ENCODE results near the gene GMCL2. TPM values are rescaled to one million over a fixed set of nuclear protein-coding genes. Genes with fewer than 3 reads are reported as not detected.

The GMCL2 gene
- total RNA-seq, 1 donor from 2014 or later = not detected

- peak overlapping the region; percentile 90 for H3K27ac Mint-ChIP-seq
- DNase-seq (ENCODE audit: low spot score, unreplicated experiment) = no peak
- H3K9me3 Mint-ChIP-seq (ENCODE audit: low read depth) = no peaks in the 10 kb centered on the region
- peak overlapping the region; percentile 84 for H3K4me3 Mint-ChIP-seq (ENCODE audit: low read depth)
- H3K4me1 Mint-ChIP-seq (ENCODE audit: low read depth) = peaks cover 20% of the 10 kb centered on the region
- TF ChIP-seq CTCF (IDR thresholded peaks at IDR 0.05; ENCODE audit: unreplicated experiment) = no peak
- H3K27me3 Mint-ChIP-seq = no peaks in the 10 kb centered on the region
- peaks cover 36% of the 10 kb centered on the region for H3K36me3 Mint-ChIP-seq (ENCODE audit: insufficient read depth)
These were observed 19.3 kb upstream of the GMCL2 start for GRCh38 chr5:178206166-178207101.

- Mint-ChIP-seq H3K4me3 (ENCODE audit: low read depth) (peak overlapping the region; percentile 84), H3K36me3 (ENCODE audit: insufficient read depth) (peaks cover 33% of the 10 kb centered on the region), H3K27me3 (no peaks in the 10 kb centered on the region), H3K4me1 (ENCODE audit: low read depth) (peaks cover 20% of the 10 kb centered on the region), H3K9me3 (ENCODE audit: low read depth) (no peaks in the 10 kb centered on the region), H3K27ac (peak overlapping the region; percentile 90)
- no peak for TF ChIP-seq CTCF (IDR thresholded peaks at IDR 0.05; ENCODE audit: unreplicated experiment)
- no peak for DNase-seq (ENCODE audit: low spot score, unreplicated experiment)
These were observed 18.5 kb upstream of the GMCL2 start for GRCh38 chr5:178205749-178206047.

GRCh38 chr5:178204935-178205748 lies 18.0 kb upstream of the GMCL2 start:
- H3K4me3 Mint-ChIP-seq (ENCODE audit: low read depth) = peak overlapping the region; percentile 98
- peaks cover 20% of the 10 kb centered on the region for H3K4me1 Mint-ChIP-seq (ENCODE audit: low read depth)
- H3K27me3 Mint-ChIP-seq = peaks cover 1% of the 10 kb centered on the region
- DNase-seq (ENCODE audit: low spot score, unreplicated experiment) = peak; percentile 52
- H3K27ac Mint-ChIP-seq = peak overlapping the region; percentile 90
- no peak for TF ChIP-seq CTCF (IDR thresholded peaks at IDR 0.05; ENCODE audit: unreplicated experiment)
- H3K36me3 Mint-ChIP-seq (ENCODE audit: insufficient read depth) = peaks cover 30% of the 10 kb centered on the region
- no peaks in the 10 kb centered on the region for H3K9me3 Mint-ChIP-seq (ENCODE audit: low read depth)

- Mint-ChIP-seq H3K36me3 (ENCODE audit: insufficient read depth) (peaks cover 23% of the 10 kb centered on the region), H3K27me3 (peaks cover 3% of the 10 kb centered on the region), H3K27ac (peak within 1 kb of the TSS; percentile 100), H3K4me1 (ENCODE audit: low read depth) (peaks cover 20% of the 10 kb centered on the region), H3K4me3 (ENCODE audit: low read depth) (peak within 1 kb of the TSS; percentile 98), H3K9me3 (ENCODE audit: low read depth) (no peaks in the 10 kb centered on the region)
- TF ChIP-seq CTCF (IDR thresholded peaks at IDR 0.05; ENCODE audit: unreplicated experiment) = no peak
- peak; percentile 93 for DNase-seq (ENCODE audit: low spot score, unreplicated experiment)
These were observed 17.2 kb upstream of the GMCL2 start, which contains the start of gene HNRNPAB for GRCh38 chr5:178204182-178204934. TSS of gene HNRNPAB (plus strand) at chr5:178204533. CDS start at chr5:178204838, 305 bp downstream.
